Measurements from ENCODE around the gene PDK2. TPM values are rescaled to one million over a fixed set of nuclear protein-coding genes. Genes with fewer than 3 reads are reported as not detected.

Gene PDK2
- total and polyA plus RNA-seq, 9 of the 15 experiments (the other 6 are each of a cell fraction or from before 2014, with no cell fraction given), result 0.03 to 2.5 (median 1.4) TPM

DNA sequence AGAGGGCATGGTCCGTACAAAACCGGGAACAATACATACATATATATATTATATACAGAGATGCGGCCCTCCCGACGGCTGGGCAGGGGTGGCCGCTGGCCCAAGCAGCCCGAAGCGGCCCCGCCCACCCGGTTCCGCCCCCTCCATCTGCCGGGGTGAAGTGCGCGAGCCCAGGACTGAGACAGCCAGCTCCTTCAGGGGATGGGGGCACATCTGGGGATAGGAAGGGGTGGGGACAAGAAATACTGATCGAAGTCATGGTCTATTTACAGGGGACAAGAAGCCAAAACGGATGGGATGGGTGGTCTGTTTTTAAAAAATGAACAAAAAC, 38.6 kb downstream of the PDK2 start:
- Histone ChIP-seq H3K27me3 (ENCODE audit: control insufficient read depth in 2 of 2, insufficient read depth in 2 of 2, low read length in 2 of 2) (peaks cover 0 to 1% of the 10 kb centered on the region in 2 experiments; a peak in 2 of 5 replicates), H3K4me2 (ENCODE audit: insufficient read depth, low read length) (no peak overlapping the region), H3K9ac (ENCODE audit: insufficient read depth in 1 of 2, low read depth in 2 of 2, low read length in 2 of 2) (no peak overlapping the region), H4K20me1 (replicated peaks; ENCODE audit: control insufficient read depth, insufficient read depth, low read length) (peaks cover 8% of the 10 kb centered on the region), H3K4me3 (no peak overlapping the region), H2AFZ (ENCODE audit: low read depth, low read length) (no peak overlapping the region), H3K27ac (ENCODE audit: extremely low read depth, low read depth, low read length) (no peak overlapping the region), H3K4me1 (replicated peaks in 1 of 2; ENCODE audit: control insufficient read depth in 2 of 2, insufficient read depth in 2 of 2, low read length in 2 of 2) (peaks cover 0 to 34% of the 10 kb centered on the region in 2 experiments; a peak in 3 of 5 replicates), H3K79me2 (ENCODE audit: control insufficient read depth, insufficient read depth, low read length) (no peaks in the 10 kb centered on the region), H3K9me1 (ENCODE audit: control insufficient read depth, insufficient read depth, low read length) (no peaks in the 10 kb centered on the region), H3K9me3 (replicated peaks; ENCODE audit: control insufficient read depth, insufficient read depth, low read depth, low read length) (no peaks in the 10 kb centered on the region), H3K36me3 (ENCODE audit: control insufficient read depth, insufficient read depth, low read length) (peaks cover 44% of the 10 kb centered on the region; the same call in 2 of the 3 replicates)
- DNase-seq (ENCODE audit: extremely low read depth in 1 of 4, low spot score in 3 of 4), result peak in 2 of 4 experiments; percentile 54 to 59
- POLR2A ChIA-PET, result no interaction called here
- no TSS peak for BruUV-seq (replicated peaks)
- in situ Hi-C loops (cut with MboI), result no loop called here
- peak; percentile 50 for ATAC-seq
- 43% methylated on average over 8 of the region's 16 CpGs for WGBS (ENCODE audit: insufficient coverage, low coverage, missing lambda C conversion rate)
- TF ChIP-seq, protein P1, sequence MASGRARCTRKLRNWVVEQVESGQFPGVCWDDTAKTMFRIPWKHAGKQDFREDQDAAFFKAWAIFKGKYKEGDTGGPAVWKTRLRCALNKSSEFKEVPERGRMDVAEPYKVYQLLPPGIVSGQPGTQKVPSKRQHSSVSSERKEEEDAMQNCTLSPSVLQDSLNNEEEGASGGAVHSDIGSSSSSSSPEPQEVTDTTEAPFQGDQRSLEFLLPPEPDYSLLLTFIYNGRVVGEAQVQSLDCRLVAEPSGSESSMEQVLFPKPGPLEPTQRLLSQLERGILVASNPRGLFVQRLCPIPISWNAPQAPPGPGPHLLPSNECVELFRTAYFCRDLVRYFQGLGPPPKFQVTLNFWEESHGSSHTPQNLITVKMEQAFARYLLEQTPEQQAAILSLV (tag; IDR thresholded peaks at IDR 0.05), result no peak
- TF ChIP-seq, protein P2, sequence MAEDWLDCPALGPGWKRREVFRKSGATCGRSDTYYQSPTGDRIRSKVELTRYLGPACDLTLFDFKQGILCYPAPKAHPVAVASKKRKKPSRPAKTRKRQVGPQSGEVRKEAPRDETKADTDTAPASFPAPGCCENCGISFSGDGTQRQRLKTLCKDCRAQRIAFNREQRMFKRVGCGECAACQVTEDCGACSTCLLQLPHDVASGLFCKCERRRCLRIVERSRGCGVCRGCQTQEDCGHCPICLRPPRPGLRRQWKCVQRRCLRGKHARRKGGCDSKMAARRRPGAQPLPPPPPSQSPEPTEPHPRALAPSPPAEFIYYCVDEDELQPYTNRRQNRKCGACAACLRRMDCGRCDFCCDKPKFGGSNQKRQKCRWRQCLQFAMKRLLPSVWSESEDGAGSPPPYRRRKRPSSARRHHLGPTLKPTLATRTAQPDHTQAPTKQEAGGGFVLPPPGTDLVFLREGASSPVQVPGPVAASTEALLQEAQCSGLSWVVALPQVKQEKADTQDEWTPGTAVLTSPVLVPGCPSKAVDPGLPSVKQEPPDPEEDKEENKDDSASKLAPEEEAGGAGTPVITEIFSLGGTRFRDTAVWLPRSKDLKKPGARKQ (CRISPR knock-in tag; IDR thresholded peaks at IDR 0.05), result no peak
- TF ChIP-seq TRIM28 (IDR thresholded peaks at IDR 0.05) (no peak), MCM7 (IDR thresholded peaks at IDR 0.05) (no peak), CTCFL (IDR thresholded peaks at IDR 0.05; ENCODE audit: borderline replicate concordance, insufficient read depth, low read depth, low read length, poor library complexity, severe bottlenecking) (no peak), ERF (CRISPR knock-in tag; IDR thresholded peaks at IDR 0.05) (no peak), POLR2G (IDR thresholded peaks at IDR 0.05; ENCODE audit: low read depth, low read length) (peak; percentile 36; the same call in 1 of the 2 replicates)
- TF ChIP-seq, protein P3, sequence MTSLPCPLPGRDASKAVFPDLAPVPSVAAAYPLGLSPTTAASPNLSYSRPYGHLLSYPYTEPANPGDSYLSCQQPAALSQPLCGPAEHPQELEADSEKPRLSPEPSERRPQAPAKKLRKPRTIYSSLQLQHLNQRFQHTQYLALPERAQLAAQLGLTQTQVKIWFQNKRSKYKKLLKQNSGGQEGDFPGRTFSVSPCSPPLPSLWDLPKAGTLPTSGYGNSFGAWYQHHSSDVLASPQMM (CRISPR knock-in tag; IDR thresholded peaks at IDR 0.05), result no peak
- CTCF ChIA-PET (ENCODE audit: low intra/inter-chr PET ratio), result no interaction called here
- no peak for FAIRE-seq
- intact Hi-C loops (cut with micrococcal nuclease), result no loop called here

Data from K562 (cell line).